ENCODE results near the gene NRCAM.
"Not testable (repeated sequence)": the region's sequence is repeated elsewhere in the genome, so short reads cannot be mapped to it uniquely, and the experiment has no call there.

The NRCAM gene

GRCh38 chr7:108301387-108301786 is 154.8 kb downstream of the NRCAM start:
- DNase-seq: no peak

DNA sequence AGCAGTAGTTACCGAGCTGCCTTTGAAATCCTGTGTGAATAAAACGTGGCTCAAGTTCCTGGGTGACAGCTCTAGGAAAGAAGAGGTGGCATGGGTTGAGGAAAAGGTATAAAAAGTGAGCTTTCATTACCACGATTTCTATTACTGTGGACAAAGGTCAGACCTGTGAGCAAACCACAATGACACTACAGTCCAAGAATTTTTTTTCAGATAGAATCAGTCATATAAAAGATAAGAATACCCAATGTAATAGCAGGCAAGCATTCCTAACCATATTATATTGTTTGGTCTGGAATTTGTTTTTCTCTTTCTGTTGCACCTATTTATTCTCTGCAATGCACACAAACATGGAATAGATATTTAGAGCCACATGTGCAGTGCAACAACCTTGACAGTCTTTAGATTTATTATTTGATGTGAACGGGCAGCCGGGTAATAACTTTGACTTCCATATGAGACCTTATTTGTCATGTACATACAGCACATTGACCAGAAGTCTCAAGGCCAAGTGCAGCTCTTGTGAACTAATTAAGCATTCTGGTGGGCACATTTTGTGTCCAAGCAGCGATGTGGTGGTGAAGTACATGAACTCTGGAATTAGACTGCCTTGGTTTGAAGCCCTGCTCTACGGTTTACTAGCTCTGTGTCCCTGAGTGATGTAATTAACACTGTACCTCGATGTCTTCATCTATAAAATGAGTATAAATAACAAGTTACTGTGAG is 156.8 kb downstream of the NRCAM start:
- DNase-seq: no peak

DNA sequence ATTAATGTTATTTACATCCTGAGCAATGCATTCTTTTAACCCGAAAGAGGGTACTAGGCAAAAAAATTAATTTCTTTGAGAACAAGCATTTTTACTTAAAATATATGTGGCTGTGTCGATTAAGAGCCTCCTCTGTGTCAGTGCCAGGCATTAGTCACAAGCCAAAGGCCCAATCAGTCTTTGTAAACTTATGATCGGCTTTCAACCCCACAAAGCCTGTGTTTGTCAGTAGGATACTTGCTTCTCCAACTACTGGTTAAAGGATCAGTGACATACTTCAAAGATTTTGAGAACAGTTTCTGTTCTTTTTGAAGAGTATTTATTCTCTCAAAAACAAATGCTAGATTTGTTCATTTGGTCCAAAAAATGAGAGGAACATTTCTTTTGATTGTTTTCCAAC is 159.3 kb downstream of the NRCAM start:
- no peak for DNase-seq

DNA sequence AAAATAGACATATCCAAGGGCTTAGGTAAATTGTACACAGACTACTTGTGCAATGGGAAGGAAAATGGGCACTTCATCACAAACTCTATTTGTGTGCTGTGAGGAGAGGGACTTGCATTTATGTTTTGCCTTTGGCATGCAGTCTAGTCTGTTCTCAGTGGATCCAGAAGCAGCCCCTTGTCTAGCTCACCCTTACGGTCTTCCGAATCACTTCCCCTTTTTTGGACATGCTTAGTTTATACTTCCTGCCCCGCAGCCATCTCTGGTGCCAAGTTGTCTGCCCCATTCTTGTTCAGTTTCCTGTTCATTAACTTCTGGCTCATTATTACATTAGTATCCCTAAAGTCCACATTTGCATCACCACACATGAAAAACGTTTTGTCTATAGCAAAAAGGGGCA is 161.6 kb downstream of the NRCAM start:
- DNase-seq: no peak

- DNase-seq: no peak
These were observed 163.1 kb downstream of the NRCAM start for GRCh38 chr7:108293149-108293612.

DNA sequence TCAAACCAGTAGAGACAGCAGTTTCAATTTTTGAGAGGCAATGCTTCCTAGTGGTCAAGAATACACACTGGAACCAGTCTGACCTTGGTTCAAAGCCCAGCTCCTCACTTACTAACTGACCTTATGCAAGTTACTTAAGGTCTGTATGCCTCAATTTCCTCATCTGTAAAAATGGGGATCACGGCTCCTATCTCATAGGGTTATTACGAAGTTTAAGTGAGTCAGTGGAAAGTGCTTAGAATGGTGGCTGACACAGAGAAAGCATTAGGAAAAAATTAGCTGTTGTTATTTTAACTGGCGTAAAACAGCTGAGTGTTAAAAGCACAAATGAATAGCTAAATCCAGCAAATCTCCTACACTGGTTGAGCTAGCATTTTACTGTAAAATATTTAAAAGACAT is 163.7 kb downstream of the NRCAM start:
- DNase-seq: no peak

- DNase-seq: no peak
These were observed 164.3 kb downstream of the NRCAM start for GRCh38 chr7:108291791-108292440.

DNA sequence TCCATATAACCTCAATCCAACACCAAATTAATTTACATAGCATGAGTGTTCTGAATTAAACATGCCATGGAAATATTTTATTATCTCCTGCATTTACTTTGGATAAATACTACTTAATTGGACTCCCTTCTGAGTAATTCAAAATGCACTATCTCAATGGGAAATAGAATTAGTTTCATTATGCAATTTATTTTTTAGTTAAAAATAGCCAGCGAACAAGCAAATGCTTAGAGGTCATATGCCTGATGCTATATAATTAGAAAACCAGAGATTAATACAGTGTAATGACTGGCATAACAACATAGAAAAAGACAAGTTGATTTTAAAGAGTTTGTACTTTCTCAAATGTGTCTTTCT is 165.1 kb downstream of the NRCAM start:
- no peak for DNase-seq

- DNase-seq: no peak
These were observed 165.6 kb downstream of the NRCAM start for GRCh38 chr7:108290459-108291151.

DNA sequence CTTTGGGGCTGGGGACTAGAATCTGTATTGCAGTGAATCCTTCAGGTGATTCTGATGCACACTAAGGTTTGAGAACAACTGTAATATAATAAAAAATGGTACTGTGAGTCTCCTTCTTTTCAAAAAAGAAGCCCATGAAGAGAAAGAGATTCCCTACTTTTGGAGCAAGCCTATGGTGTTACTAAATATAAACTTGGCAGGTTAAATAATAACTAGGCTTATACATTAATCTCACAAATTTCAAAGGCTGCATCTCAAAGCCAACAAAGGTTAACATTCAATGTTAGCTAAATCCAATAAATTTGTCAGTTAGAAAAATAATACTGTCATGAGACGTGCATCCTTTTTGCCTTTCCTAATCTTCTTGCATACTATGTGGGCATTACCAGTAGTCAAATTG is 166.4 kb downstream of the NRCAM start:
- no peak for DNase-seq

DNA sequence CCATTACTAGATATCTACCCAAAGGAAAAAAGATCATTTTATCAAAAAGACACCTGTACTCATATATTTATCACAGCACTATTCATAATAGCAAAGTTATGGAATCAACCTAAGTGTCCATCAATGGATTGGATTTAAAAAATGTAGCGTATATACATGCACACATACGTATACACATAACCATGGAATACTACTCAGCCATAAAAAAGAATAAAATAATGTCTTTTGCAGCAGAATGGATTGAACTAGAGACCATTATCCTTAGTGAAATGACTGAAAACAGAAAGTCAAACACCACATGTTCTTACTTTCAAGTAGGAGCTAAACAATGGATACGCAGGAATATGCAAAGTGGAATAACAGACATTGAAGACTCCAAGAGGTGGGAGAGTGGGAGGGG is 168.4 kb downstream of the NRCAM start:
- no peak for DNase-seq

DNA sequence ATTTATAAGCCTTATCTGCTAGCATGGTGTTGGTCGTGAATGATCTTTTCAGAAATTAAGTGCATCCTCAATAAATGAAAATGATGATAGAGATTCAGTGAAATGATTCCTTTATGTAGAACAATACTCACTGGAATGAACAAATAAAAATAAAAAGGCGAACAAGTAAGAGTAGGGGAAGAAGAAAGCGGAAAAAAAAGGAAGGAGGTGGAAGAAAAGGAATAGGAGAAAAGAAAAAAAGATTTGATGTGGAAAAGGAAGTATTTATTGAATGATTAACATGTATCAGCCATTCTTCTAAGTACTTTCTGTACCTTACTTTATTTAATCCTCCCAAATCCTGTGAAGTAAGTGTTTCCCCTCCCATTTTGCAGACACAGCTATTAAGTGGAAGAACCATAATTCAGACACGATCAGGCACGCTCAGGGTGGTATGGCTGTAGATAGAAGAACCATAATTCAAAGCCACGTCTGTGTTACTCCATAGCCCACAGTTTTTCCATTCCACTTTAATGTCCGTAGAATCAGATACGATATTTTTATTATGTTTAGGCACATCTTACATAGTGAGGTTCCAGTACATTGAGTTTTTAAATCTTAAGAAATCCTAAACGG is 169.8 kb downstream of the NRCAM start:
- DNase-seq: no peak

DNA sequence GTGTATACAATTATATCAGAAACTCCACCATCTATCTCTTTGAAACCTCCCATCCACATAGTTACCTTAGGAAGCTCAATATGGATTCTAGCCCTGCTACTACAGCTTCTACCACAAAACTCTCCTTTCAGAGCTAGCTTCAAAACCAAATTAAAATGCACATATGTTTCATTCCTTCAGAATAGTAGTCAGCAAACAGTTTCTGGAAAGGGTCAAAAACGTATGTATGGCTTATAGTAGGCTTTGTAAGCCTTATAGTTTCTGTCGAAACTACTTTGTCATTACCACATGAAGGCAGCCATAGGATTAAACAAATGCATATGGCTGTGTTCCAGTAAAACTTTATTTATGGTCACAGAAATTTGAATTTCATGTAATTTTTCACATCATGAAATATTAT is 170.5 kb downstream of the NRCAM start:
- no peak for DNase-seq

- DNase-seq: no peak
These were observed 171.2 kb downstream of the NRCAM start for GRCh38 chr7:108285003-108285368.

DNA sequence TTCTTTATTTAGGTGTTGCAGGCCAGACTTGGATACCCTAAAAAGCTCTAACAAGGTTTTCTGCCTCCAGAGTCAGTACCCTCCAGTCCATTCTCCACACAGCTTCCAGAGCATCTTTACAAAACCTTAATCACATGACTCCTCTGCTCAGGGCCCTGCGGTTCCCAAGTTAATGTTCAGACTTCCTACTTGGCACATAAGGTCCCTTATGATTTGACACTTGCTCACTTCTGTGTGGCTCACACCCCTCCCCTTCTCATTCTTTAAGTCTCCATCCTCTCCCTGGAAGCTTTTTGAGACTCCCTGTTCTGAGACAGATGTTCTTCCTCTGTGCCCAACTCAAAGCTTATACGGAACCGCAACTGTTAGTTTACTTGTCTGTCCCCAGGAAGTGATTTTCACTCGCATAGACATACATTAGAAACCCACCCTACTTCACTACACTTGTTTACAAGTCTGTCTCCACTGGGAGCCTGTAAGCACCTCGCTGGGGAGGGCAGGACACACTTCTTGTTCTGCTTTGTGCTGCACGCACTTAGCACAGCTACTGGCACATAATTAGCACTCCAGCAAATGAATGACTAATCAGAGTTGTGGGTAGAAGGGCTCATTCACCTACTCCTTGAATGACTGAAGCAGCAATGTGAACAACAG is 171.8 kb downstream of the NRCAM start:
- DNase-seq: no peak

DNA sequence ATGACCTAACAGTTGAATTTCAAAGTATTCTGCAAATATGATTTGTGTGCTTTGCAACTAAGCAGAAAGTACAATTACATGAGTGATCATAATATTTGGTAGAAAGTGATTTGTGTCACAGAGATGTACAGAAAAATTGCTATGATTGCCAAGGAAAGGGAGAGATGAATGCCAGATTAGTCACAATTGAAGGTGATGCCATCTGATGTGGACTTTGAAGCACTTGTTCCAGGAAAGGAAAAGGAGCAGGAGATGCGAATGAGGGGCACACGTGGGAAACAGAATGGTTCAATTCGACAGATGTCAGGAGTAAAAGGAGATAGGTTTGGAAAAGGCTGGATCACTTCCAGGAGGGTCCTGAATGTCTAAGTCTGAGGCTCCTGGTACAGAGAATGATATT is 173.0 kb downstream of the NRCAM start:
- no peak for DNase-seq

DNA sequence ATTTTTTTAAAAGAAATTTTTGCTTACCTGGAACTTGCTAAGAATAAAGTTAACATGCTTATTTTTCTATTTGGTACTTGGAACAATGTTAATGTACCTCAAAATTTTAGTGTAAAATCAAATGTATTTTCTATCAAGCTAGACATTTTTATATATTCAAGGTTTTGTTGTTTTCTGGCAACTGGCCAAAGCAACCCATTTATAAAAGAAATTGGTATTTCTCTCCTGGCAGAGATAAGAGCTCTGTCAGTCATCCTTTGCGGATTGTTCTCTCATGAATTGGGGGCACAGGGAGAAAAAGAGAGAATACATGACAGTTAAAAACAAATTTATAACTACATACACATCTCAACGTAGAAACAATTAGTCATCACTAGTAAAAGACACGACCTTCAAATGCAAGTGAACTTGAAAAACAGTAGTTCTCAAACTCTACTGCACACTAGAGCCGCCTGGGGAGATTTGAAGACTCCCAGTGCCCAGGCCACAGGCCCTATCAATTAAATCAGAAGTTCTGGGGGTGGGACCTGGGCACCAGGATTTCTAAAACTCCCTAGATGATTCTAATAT is 173.7 kb downstream of the NRCAM start:
- DNase-seq: no peak

DNA sequence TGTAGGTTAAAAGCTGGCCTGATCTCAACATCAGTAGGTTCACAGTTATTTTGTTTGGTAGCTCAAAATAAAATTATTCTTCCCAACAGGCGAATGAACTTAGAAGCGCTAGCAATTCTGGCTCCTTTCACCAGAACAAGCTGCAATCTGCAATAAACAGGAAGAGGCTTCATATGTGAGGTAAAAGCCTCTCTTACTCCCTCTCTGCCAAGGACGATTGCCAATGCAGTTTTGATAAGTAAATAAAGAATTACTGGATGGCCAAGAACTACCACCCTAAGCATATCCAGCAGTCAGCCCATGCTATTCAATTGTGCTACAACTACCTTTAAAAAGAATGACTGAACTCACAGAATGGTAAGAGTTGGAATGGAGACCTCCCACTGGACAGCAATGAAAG is 176.1 kb downstream of the NRCAM start:
- no peak for DNase-seq

DNA sequence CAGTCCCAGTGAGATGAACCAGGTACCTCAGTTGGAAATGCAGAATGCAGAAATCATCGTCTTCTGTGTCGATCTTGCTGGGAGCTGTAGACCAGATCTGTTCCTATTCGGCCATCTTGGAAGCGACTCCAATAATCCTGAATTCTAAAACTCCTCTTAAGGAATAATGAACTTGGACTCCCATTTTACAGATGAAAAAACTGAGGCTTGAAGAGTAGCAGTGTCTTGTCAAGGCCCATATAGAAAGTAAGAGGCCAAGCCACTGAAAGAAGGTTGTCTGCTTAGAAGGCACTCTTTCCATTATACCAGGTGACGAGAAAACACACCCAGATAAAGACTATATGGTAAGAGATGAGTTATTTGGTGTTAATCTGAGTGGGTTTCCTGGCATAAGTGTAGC is 177.5 kb downstream of the NRCAM start:
- no peak for DNase-seq

DNA sequence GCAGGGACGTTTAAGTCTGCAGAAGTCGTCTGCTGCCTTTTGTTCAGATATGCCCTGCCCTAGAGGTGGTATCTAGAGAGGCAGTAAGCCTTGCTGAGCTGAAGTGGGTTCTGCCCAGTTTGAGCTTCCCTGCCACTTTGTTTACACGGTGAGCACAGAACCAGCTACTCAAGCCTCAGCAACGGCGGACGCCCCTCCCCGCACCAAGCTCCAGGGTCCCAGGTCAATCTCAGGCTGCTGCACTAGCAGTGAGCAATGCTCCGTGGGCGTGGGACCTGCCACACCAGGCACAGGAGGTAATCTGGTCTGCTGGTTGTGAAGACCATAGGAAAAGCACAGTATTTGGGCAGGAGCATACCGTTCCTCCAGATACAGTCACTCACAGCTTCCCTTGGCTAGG is 178.0 kb downstream of the NRCAM start:
- DNase-seq: no peak

DNA sequence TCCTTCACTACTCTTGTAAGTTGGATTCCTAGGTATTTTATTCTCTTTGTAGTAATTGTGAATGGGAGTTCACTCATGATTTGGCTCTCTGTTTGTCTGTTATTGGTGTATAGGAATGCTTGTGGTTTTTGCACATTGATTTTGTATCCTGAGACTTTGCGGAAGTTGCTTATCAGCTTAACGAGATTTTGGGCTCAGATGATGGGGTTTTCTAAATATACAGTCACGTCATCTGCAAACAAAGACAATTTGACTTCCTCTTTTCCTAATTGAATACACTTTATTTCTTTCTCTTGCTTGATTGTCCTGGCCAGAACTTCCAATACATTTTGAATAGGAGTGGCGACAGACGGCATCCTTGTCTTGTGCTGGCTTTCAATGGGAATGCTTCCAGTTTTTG is 181.8 kb downstream of the NRCAM start:
- not testable (repeated sequence) for DNase-seq

DNA sequence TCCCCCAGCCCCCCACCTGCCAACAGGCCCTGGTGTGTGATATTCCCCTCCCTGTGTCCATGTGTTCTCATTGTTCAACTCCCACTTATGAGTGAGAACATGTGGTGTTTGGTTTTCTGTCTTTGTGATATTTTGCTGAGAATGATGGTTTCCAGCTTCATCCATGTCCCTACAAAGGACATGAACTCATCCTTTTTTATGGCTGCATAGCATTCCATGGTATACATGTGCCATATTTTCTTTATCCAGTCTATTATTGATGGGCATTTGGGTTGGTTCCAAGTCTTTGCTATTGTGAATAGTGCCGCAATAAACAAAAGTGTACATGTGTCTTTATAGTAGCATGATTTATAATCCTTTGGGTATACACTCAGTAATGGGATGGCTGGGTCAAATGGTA is 183.3 kb downstream of the NRCAM start:
- DNase-seq: not testable (repeated sequence)

All from NCI-H2107 (cell line).